Spleen (tissue), 11 donors: Measurements from ENCODE around the gene TMEM54. TPM values are rescaled to one million over a fixed set of nuclear protein-coding genes. Genes with fewer than 3 reads are reported as not detected.

Source experiments
- DNase-seq: peaks from one replicate; pipeline ENCODE4 v3.0.0-alpha.2; 2020
- H3K27ac ChIP-seq, 8 donors: fragments of 200-600 bp; sonication (generic) in 7 of 8; 1 replicate in 4 of 8; 2 replicates in 4 of 8; pipeline versions ENCODE4 v1.5.0 to v1.8.0; 2016 to 2021; ENCODE audit warnings: inconsistent platforms in 4 of 8, mild to moderate bottlenecking in 4 of 8, moderate library complexity in 1 of 8
- H3K27me3 ChIP-seq, 7 donors: fragments of 200-600 bp; sonication (generic) in 6 of 7; replicated peaks in 1 of 7; 1 replicate in 4 of 7; 2 replicates in 3 of 7; pipeline versions ENCODE4 v1.5.0 to v1.8.0; 2016 to 2021; ENCODE audit warnings: inconsistent platforms in 3 of 7, mild to moderate bottlenecking in 1 of 7
- H3K36me3 ChIP-seq, 6 donors: fragments of 200-600 bp; sonication (generic) in 5 of 6; 1 replicate in 4 of 6; 2 replicates in 2 of 6; pipeline versions ENCODE4 v1.5.0 to v1.8.0; 2016 to 2021; ENCODE audit warnings: inconsistent platforms in 2 of 6
- H3K4me1 ChIP-seq, 6 donors: fragments of 200-600 bp; sonication (generic) in 5 of 6; 1 replicate in 3 of 6; 2 replicates in 3 of 6; pipeline versions ENCODE4 v1.5.0 to v1.8.0; 2016 to 2021; ENCODE audit warnings: inconsistent platforms in 3 of 6
- H3K4me3 ChIP-seq, 8 donors: fragments of 200-600 bp; sonication (generic) in 7 of 8; 1 replicate in 4 of 8; 2 replicates in 4 of 8; pipeline versions ENCODE4 v1.5.0 to v1.8.0; 2016 to 2021; ENCODE audit warnings: inconsistent platforms in 4 of 8, mild to moderate bottlenecking in 4 of 8, moderate library complexity in 2 of 8
- H3K9me3 ChIP-seq, 8 donors: fragments of 200-600 bp; sonication (generic) in 7 of 8; 1 replicate in 4 of 8; 2 replicates in 4 of 8; pipeline versions ENCODE4 v1.5.0 to v1.8.0; 2016 to 2021; ENCODE audit warnings: inconsistent platforms in 4 of 8
- POLR2A ChIP-seq, 3 donors: fragments of 450-650 bp; IDR thresholded peaks; one replicate each; pipeline ENCODE4 v1.5.1; 2017; ENCODE audit warnings: antibody characterized with exemption in 3 of 3, mild to moderate bottlenecking in 1 of 3
- POLR2AphosphoS5 ChIP-seq, 3 donors: sonication (generic); formaldehyde crosslinking; IDR thresholded peaks; one replicate each; pipeline ENCODE4 v1.5.1; 2017; ENCODE audit warnings: antibody characterized with exemption in 3 of 3
- WGBS, 5 donors: extraction: QIAGEN DNeasy Blood & Tissue Kit in 3 of 5; methylation state at CpG; one replicate each; pipeline versions ENCODE4 v1.1.5 to v1.1.7; 2013 to 2018; 5-methylcytosine and 5-hydroxymethylcytosine counted together
- intact Hi-C: fragments of 100-400 bp; cut with DNase I; formaldehyde crosslinking; loops from one replicate; pipeline ENCODE4 v1.15.0; 2023; ENCODE audit warnings: low total_unique reads
- polyA plus RNA-seq, 3 donors: library from polyadenylated mRNA; stranded (reverse); fragments of 200-250 nt; gene quantifications; one replicate each; pipeline ENCODE4 v1.2.1, GENCODE V29; 2013
- total RNA-seq, 7 donors: library from RNA; depleted of rRNA in 3 of 7; stranded (reverse); fragments of >200 nt in 3 of 7; fragmentation: NEBNext Ultra II Directional in 4 of 7; extraction: Animal tissue kit (Norgen Biotek cat#: 25700) in 4 of 7; gene quantifications; one replicate each; pipeline versions ENCODE4 v1.1.0 to v1.2.1, GENCODE V29; 2016 to 2021
- TF ChIP-seq, protein P1 (sequence below), 11 experiments: fragments of 200-600 bp in 7 of 11; fragments of 450-650 bp in 4 of 11; sonication (generic) in 4 of 11; IDR thresholded peaks in 8 of 11; conservative IDR thresholded peaks in 3 of 11; 1 replicate in 7 of 11; 2 replicates in 4 of 11; pipeline versions ENCODE4 v1.4.0 to v1.8.0; 2016 to 2021; ENCODE audit warnings: antibody characterized with exemption in 11 of 11, inconsistent platforms in 4 of 11, mild to moderate bottlenecking in 1 of 11
- donor health status: healthy with polysubstance abuse.
- donor health status: DM: no; HTN: no; CAD: no; lungs with moderate emphysema.
- donor health status: DM: no; HTN: no; CAD: no.
- donor health status: Bipolar disorder and iron deficiency.
- donor health status: healthy.
- donor health status: DM: no; HTN: no; CAD: no.
- donor health status: DM: yes; HTN: yes; CAD: no.

TMEM54 gene
- total and polyA plus RNA-seq, 10 donors = 4.3 to 24.6 (median 11.5) TPM

DNA sequence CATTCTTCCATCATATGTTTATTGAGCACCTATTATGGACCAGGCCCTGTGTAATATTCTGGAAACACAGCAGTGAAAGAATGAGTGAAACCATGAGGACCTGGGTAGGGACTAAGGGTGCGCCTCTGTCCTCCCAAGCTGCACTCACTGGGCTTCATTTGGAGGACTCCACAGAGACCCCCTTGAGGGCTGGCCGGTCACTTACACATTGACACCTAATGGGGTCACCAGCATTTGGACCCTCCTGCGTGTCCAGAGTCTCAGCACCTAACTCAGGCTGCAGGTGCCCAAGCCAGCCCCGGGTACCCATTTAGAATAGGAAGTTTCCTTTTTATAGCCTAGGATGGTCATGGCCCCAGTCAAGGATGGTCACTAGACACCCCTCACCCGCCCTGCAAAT, 27.7 kb downstream of the TMEM54 start:
- Histone ChIP-seq H3K4me3 (no peak overlapping the region), H3K9me3 (no peaks in the 10 kb centered on the region), H3K27ac (no peak overlapping the region), H3K36me3 (peaks cover 0 to 5% (median 0%) of the 10 kb centered on the region in 6 donors), H3K27me3 (peaks cover 0 to 91% (median 29%) of the 10 kb centered on the region in 7 donors), H3K4me1 (peaks cover 8 to 40% (median 27%) of the 10 kb centered on the region in 6 donors)
- intact Hi-C loops = loop anchor here (5.0 kb wide), 1 partner anchor 161 kb away; no protein-coding TSS in a partner anchor
- TF ChIP-seq POLR2AphosphoS5 (IDR thresholded peaks at IDR 0.05) (no peak), POLR2A (IDR thresholded peaks at IDR 0.05) (no peak)
- TF ChIP-seq, protein P1, sequence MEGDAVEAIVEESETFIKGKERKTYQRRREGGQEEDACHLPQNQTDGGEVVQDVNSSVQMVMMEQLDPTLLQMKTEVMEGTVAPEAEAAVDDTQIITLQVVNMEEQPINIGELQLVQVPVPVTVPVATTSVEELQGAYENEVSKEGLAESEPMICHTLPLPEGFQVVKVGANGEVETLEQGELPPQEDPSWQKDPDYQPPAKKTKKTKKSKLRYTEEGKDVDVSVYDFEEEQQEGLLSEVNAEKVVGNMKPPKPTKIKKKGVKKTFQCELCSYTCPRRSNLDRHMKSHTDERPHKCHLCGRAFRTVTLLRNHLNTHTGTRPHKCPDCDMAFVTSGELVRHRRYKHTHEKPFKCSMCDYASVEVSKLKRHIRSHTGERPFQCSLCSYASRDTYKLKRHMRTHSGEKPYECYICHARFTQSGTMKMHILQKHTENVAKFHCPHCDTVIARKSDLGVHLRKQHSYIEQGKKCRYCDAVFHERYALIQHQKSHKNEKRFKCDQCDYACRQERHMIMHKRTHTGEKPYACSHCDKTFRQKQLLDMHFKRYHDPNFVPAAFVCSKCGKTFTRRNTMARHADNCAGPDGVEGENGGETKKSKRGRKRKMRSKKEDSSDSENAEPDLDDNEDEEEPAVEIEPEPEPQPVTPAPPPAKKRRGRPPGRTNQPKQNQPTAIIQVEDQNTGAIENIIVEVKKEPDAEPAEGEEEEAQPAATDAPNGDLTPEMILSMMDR (IDR thresholded peaks at IDR 0.05 in 8 of 11, conservative IDR thresholded peaks at IDR 0.05 in 3 of 11) = no peak
- peak; percentile 24 for DNase-seq
- 71 to 86% (median 76%) methylated on average over 5 of the region's 5 CpGs for WGBS, 5 donors

DNA sequence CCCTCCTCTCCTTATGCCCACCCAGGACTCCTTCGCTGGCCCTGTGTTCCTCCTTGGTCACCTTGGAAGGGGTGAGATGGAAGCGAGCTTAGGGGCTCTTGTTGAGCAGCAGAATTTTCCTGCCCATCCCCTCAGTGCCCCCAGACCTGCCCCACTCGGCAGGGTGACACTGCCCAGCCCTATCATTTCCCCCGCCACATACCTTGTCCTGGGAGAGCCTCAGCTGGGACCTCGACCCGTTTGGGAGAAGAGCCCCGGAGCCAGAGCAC, 29.1 kb downstream of the TMEM54 start:
- intact Hi-C loops = loop anchor here (5.0 kb wide), 1 partner anchor 160 kb away; no protein-coding TSS in a partner anchor
- Histone ChIP-seq H3K9me3 (no peaks in the 10 kb centered on the region), H3K4me3 (peak overlapping the region in 2 of 8 donors; percentile 17 to 48), H3K27me3 (peaks cover 0 to 77% (median 29%) of the 10 kb centered on the region in 7 donors), H3K27ac (no peak overlapping the region), H3K4me1 (peaks cover 8 to 40% (median 27%) of the 10 kb centered on the region in 6 donors), H3K36me3 (peaks cover 0 to 14% (median 0%) of the 10 kb centered on the region in 6 donors)
- TF ChIP-seq POLR2A (IDR thresholded peaks at IDR 0.05) (no peak), POLR2AphosphoS5 (IDR thresholded peaks at IDR 0.05) (no peak)
- TF ChIP-seq, protein P1 (IDR thresholded peaks at IDR 0.05 in 8 of 11, conservative IDR thresholded peaks at IDR 0.05 in 3 of 11) = no peak
- 44 to 59% (median 47%) methylated on average over 7 of the region's 7 CpGs for WGBS, 5 donors
- DNase-seq = no peak

DNA sequence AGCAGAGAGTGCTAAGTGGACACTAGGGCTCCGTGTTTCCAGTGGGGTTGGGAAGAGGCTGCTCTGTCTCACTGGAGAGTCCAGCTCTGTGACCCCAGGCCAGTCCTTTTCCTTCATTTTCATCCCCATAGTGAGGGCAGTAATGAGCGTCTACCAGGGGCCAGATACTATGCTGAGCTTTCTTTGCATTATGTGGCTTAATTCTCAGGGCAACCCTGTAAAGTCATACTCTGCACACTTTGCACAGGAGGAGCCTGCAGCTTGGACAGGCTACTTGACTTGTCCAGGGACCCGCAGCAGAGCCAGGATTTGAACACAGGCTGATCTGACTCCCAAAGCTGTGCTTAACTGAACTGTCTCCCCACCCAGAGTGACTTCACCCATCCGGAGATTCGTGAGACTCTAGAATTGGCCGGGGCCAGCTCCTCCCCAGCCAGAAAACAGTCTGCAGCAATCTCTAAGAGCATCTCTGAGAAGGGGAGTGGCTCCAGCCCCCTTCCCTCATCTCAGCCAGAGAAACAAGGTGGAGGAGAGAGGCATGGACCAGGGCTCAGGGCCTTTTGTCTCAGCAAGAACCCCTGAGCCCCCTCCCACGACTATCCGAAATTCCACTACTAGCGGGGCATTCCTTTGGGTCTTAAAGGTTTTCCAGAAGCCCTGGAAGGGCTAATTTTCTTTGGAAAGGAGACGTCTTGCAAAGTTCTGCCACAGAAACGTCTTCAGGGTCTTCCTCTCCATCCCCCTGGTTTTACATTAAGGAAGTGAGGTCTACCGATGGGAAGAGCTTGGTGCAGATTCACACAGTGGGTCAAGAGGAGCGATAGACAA, 29.6 kb downstream of the TMEM54 start:
- Histone ChIP-seq H3K4me3 (peak overlapping the region in 6 of 8 donors; percentile 15 to 65 (median 26)), H3K27me3 (peaks cover 0 to 72% (median 26%) of the 10 kb centered on the region in 7 donors), H3K27ac (no peak overlapping the region), H3K36me3 (peaks cover 0 to 14% (median 0%) of the 10 kb centered on the region in 6 donors), H3K4me1 (peaks cover 7 to 35% (median 26%) of the 10 kb centered on the region in 6 donors), H3K9me3 (no peaks in the 10 kb centered on the region)
- WGBS, 5 donors = 49 to 60% (median 51%) methylated on average over 12 to 13 of the region's 13 CpGs
- no peak for DNase-seq
- TF ChIP-seq POLR2A (IDR thresholded peaks at IDR 0.05) = no peak
- TF ChIP-seq POLR2AphosphoS5 (IDR thresholded peaks at IDR 0.05) = no peak
- intact Hi-C loops = loop anchor here (5.0 kb wide), 1 partner anchor 159 kb away; no protein-coding TSS in a partner anchor

DNA sequence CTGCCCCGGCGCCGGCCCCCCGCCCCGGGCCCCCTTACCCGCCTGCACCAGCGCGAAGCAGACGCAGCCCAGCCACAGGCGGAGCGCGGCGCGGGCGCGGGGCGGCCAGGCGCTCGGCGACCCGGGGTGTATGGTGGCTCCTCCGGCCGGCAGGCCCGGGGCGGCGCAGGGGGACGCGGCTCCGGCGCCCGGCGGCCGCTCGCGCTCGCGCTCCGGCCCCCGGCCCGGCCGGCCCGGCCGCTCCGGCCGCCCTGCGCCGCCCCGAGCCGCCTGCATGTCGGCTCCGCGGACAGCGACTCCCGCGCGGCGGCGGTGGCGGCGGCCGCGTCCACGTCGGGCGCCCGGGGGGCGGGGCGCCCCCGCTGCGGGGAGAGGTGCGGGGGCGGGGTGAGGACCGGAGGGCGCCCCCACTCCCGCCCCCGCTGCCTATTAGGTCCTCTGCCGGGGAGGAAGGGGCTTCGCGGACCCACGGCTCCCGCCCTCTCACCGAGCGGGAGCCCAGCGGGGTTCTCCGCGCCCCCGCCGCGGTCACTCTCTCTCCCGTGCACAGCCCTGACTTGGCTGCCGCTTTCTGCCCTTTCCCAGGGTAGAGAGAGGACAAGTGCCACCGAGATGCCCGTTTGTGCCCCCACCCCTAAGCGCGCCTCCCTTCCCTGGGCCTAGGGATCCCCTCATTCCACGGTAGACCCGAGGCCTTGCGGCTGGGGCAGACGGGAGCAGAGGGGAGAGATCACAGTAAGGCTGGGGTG, 30.4 kb downstream of the TMEM54 start, which contains the start of gene FNDC5:
FNDC5 (minus strand) TSS at position 298 of the 749 bp plus-strand sequence.
- Histone ChIP-seq H3K4me3 (peak within 1 kb of the TSS in 7 of 8 donors; percentile 15 to 65 (median 28)), H3K27me3 (peaks cover 0 to 66% (median 26%) of the 10 kb centered on the region in 7 donors), H3K27ac (no peak within 1 kb of the TSS), H3K9me3 (no peaks in the 10 kb centered on the region), H3K36me3 (peaks cover 0 to 14% (median 0%) of the 10 kb centered on the region in 6 donors), H3K4me1 (peaks cover 3 to 30% (median 24%) of the 10 kb centered on the region in 6 donors)
- 2 to 6% (median 2%) methylated on average over 11 to 99 of the region's 99 CpGs for WGBS, 5 donors
- intact Hi-C loops = loop anchor here (5.0 kb wide), 1 partner anchor 158 kb away; no protein-coding TSS in a partner anchor
- no peak for DNase-seq
- no peak for TF ChIP-seq POLR2AphosphoS5 (IDR thresholded peaks at IDR 0.05)
- TF ChIP-seq POLR2A (IDR thresholded peaks at IDR 0.05) = no peak
- TF ChIP-seq, protein P1 (IDR thresholded peaks at IDR 0.05 in 8 of 11, conservative IDR thresholded peaks at IDR 0.05 in 3 of 11) = no peak
